ENCODE measurements around the gene PRKAG2.
A peak's percentile ranks its signal among the peaks of the same experiment; 100 is the strongest.
"Not testable (repeated sequence)": the region's sequence is repeated elsewhere in the genome, so short reads cannot be mapped to it uniquely, and the experiment has no call there.

Gene PRKAG2

GRCh38 chr7:151884312-151885201 lies 7.6 kb upstream of the PRKAG2 start:
- no peak for DNase-seq (ENCODE audit: low read depth in 2 of 2)

GRCh38 chr7:151883857-151884256 lies 6.9 kb upstream of the PRKAG2 start:
- no peak for DNase-seq (ENCODE audit: low read depth in 2 of 2)

GRCh38 chr7:151882734-151883133 lies 5.8 kb upstream of the PRKAG2 start:
- DNase-seq (ENCODE audit: low read depth in 2 of 2) = no peak

- no peak for DNase-seq (ENCODE audit: low read depth in 2 of 2)
Observed at GRCh38 chr7:151880688-151881087, 3.8 kb upstream of the PRKAG2 start.

- peak in 1 of 2 donors; percentile 1 for DNase-seq (ENCODE audit: low read depth in 2 of 2)
Observed at GRCh38 chr7:151877911-151878835, 1.3 kb upstream of the PRKAG2 start.

- DNase-seq (ENCODE audit: low read depth in 2 of 2) = peak; percentile 60 to 63
Observed at GRCh38 chr7:151875942-151876898, 695 bp downstream of the PRKAG2 start.

- not testable (repeated sequence) for DNase-seq (ENCODE audit: low read depth in 2 of 2)
Observed at GRCh38 chr7:151874479-151874878, 2.4 kb downstream of the PRKAG2 start.

GRCh38 chr7:151873402-151873965 lies 3.4 kb downstream of the PRKAG2 start:
- DNase-seq (ENCODE audit: low read depth in 2 of 2) = no peak

GRCh38 chr7:151872531-151873401 lies 4.1 kb downstream of the PRKAG2 start:
- DNase-seq (ENCODE audit: low read depth in 2 of 2) = no peak

- no peak for DNase-seq (ENCODE audit: low read depth in 2 of 2)
Observed at GRCh38 chr7:151871904-151872303, 5.0 kb downstream of the PRKAG2 start.

GRCh38 chr7:151871189-151871735 lies 5.7 kb downstream of the PRKAG2 start:
- DNase-seq (ENCODE audit: low read depth in 2 of 2) = no peak

GRCh38 chr7:151869968-151870918 lies 6.7 kb downstream of the PRKAG2 start:
- DNase-seq (ENCODE audit: low read depth in 2 of 2) = no peak

- DNase-seq (ENCODE audit: low read depth in 2 of 2) = no peak
Observed at GRCh38 chr7:151869455-151869854, 7.5 kb downstream of the PRKAG2 start.

GRCh38 chr7:151869109-151869428 lies 7.8 kb downstream of the PRKAG2 start:
- no peak for DNase-seq (ENCODE audit: low read depth in 2 of 2)

GRCh38 chr7:151868396-151869108 lies 8.4 kb downstream of the PRKAG2 start:
- no peak for DNase-seq (ENCODE audit: low read depth in 2 of 2)

GRCh38 chr7:151867912-151868311 lies 9.0 kb downstream of the PRKAG2 start:
- no peak for DNase-seq (ENCODE audit: low read depth in 2 of 2)

GRCh38 chr7:151866761-151867655 lies 9.9 kb downstream of the PRKAG2 start:
- DNase-seq (ENCODE audit: low read depth in 2 of 2) = no peak
